A673 (cell line): ENCODE measurements around the gene PTGIS. TPM values are rescaled to one million over a fixed set of nuclear protein-coding genes. Genes with fewer than 3 reads are reported as not detected.
"Not testable (repeated sequence)": the region's sequence is repeated elsewhere in the genome, so short reads cannot be mapped to it uniquely, and the experiment has no call there.

ENCODE experiments used
- BruUV-seq: library from RNA; stranded (reverse); fragments of 400-500 nt; replicated peaks from 2 replicates; lab custom pipeline; 2021; lab: Mats Ljungman, UMichigan
- CTCF ChIA-PET: fragments of 300-600 bp; sonication (Branson Sonifier 250); formaldehyde crosslinking; loops from one replicate; lab custom pipeline; 2022; ENCODE audit warnings: antibody characterized with exemption; lab: Charles Lee
- POLR2A ChIA-PET: fragments of 300-600 bp; sonication (Branson Sonifier 250); formaldehyde crosslinking; loops from one replicate; lab custom pipeline; 2022; ENCODE audit warnings: antibody characterized with exemption; ENCODE audit not compliant: low non-redundant PET; lab: Charles Lee
- DNase-seq: peaks from one replicate; pipeline ENCODE4 v3.0.0-alpha.2; 2015; ENCODE audit warnings: low spot score
- H3K27ac ChIP-seq: fragments of 200-600 bp; sonication (generic); 2 replicates; pipeline ENCODE4 v1.5.1; 2016; ENCODE audit warnings: mixed run types, low read depth, mild to moderate bottlenecking, mixed read lengths, antibody characterized with exemption, low read length; ENCODE audit not compliant: poor library complexity, severe bottlenecking
- H3K27me3 ChIP-seq: fragments of 200-600 bp; sonication (generic); replicated peaks from 2 replicates; pipeline ENCODE4 v1.6.1; 2017; ENCODE audit warnings: mixed run types, low read depth, mild to moderate bottlenecking, mixed read lengths, antibody characterized with exemption, low read length; ENCODE audit not compliant: insufficient read depth, poor library complexity
- H3K36me3 ChIP-seq: fragments of 200-600 bp; sonication (generic); 2 replicates; pipeline ENCODE4 v1.6.1; 2016; ENCODE audit warnings: mixed run types, mild to moderate bottlenecking, mixed read lengths, antibody characterized with exemption, low read length; ENCODE audit not compliant: insufficient read depth, poor library complexity, severe bottlenecking
- H3K4me1 ChIP-seq: fragments of 200-600 bp; sonication (generic); 2 replicates; pipeline ENCODE4 v1.6.1; 2017; ENCODE audit warnings: mixed run types, mild to moderate bottlenecking, mixed read lengths, antibody characterized with exemption, low read length; ENCODE audit not compliant: insufficient read depth, poor library complexity, severe bottlenecking
- H3K4me3 ChIP-seq: fragments of 200-600 bp; sonication (generic); 2 replicates; pipeline ENCODE4 v1.5.1; 2016; ENCODE audit warnings: low read depth, mixed run types, mild to moderate bottlenecking, mixed read lengths, low read length; ENCODE audit not compliant: poor library complexity, severe bottlenecking
- H3K9me3 ChIP-seq: fragments of 200-600 bp; sonication (generic); 2 replicates; pipeline ENCODE4 v1.6.1; 2016; ENCODE audit warnings: mixed run types, low read depth, mild to moderate bottlenecking, mixed read lengths, antibody characterized with exemption, low read length; ENCODE audit not compliant: poor library complexity, severe bottlenecking
- EZH2 ChIP-seq: fragments of 200-600 bp; sonication (generic); IDR thresholded peaks from 2 replicates; pipeline ENCODE4 v1.6.1; 2017; ENCODE audit warnings: borderline replicate concordance, low read depth, mild to moderate bottlenecking, mixed read lengths, antibody characterized with exemption, low read length; ENCODE audit not compliant: poor library complexity, severe bottlenecking
- intact Hi-C: fragments of 100-400 bp; cut with micrococcal nuclease; formaldehyde crosslinking; loops from one replicate; pipeline ENCODE4 v1.10.0; 2022; ENCODE audit not compliant: unreplicated experiment
- total RNA-seq: library from RNA; stranded (reverse); gene quantifications from 2 replicates; pipeline ENCODE4 v1.2.3, GENCODE V29; 2021
- TF ChIP-seq, protein P1 (sequence below): fragments of 300-800, 200-600 bp; sonication (generic); conservative IDR thresholded peaks from 2 replicates; pipeline ENCODE4 v1.5.1; 2017; ENCODE audit warnings: low read depth, mild to moderate bottlenecking, antibody characterized with exemption, low read length, moderate library complexity, mixed read lengths

Gene PTGIS
- total RNA-seq, 1 experiment from 2014 or later: not detected

DNA sequence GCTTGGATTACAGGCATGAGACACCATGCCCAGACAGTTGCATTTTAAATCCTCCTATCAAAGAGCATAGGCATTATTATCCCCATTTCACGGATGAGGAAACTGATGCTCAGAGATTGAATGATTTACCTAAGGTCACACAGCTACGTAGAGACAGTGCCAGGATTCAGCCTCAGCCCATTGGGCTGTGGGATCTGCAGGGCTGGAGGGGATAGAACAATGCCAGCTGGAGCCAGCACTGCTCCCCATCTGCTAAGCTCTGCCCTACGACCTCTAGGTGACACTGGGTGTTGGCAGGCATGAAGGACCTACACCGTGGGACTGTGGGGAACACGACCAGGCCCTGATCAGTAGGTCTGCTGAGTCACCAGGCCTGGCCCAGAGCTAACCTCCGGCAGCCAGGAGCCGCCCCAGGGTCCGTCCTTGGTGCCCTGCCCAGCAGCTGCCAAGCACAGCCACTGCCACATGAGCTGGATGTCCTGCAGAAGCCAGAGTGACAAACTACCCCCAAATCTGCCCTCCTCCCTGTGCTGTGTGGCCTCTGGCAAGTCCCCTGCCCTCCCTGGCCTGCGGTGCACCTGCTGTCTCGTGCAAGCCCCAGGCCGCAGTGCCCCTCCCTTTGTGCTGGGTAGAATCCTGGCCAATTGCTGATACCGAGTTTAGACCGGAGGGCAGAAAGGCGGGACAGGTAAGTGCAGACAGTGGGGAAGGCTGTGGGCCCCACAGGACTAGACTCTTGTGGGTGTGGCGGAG is 47.6 kb upstream of the PTGIS start:
- POLR2A ChIA-PET: interaction anchor here (0.7 kb wide), 1 partner anchor 561 kb away, joined by 3 read pairs; no protein-coding TSS in a partner anchor
- DNase-seq: no peak
- CTCF ChIA-PET: interaction anchor here (0.9 kb wide), 1 partner anchor 259 kb away, joined by 3 read pairs; no protein-coding TSS in a partner anchor
- Histone ChIP-seq H3K27me3 (no peaks in the 10 kb centered on the region), H3K4me3 (no peak overlapping the region), H3K4me1 (no peaks in the 10 kb centered on the region), H3K9me3 (no peaks in the 10 kb centered on the region), H3K27ac (no peak overlapping the region), H3K36me3 (no peaks in the 10 kb centered on the region)
- intact Hi-C loops: no loop called here
- no TSS peak for BruUV-seq
- TF ChIP-seq, protein P1, sequence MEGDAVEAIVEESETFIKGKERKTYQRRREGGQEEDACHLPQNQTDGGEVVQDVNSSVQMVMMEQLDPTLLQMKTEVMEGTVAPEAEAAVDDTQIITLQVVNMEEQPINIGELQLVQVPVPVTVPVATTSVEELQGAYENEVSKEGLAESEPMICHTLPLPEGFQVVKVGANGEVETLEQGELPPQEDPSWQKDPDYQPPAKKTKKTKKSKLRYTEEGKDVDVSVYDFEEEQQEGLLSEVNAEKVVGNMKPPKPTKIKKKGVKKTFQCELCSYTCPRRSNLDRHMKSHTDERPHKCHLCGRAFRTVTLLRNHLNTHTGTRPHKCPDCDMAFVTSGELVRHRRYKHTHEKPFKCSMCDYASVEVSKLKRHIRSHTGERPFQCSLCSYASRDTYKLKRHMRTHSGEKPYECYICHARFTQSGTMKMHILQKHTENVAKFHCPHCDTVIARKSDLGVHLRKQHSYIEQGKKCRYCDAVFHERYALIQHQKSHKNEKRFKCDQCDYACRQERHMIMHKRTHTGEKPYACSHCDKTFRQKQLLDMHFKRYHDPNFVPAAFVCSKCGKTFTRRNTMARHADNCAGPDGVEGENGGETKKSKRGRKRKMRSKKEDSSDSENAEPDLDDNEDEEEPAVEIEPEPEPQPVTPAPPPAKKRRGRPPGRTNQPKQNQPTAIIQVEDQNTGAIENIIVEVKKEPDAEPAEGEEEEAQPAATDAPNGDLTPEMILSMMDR: no peak
- TF ChIP-seq EZH2: no peak

GRCh38 chr20:49615051-49615400 is 47.1 kb upstream of the PTGIS start:
- BruUV-seq, H3K4me3 ChIP-seq, intact Hi-C loops, H3K4me1 ChIP-seq, H3K27ac ChIP-seq, H3K27me3 ChIP-seq, H3K9me3 ChIP-seq, DNase-seq, H3K36me3 ChIP-seq: not testable (repeated sequence)
- POLR2A ChIA-PET: interaction anchor here (0.7 kb wide), 1 partner anchor 560 kb away, joined by 3 read pairs; no protein-coding TSS in a partner anchor
- CTCF ChIA-PET: interaction anchor here (0.9 kb wide), 1 partner anchor 259 kb away, joined by 3 read pairs; no protein-coding TSS in a partner anchor

- intact Hi-C loops: no loop called here
- Histone ChIP-seq H3K4me3 (no peak overlapping the region), H3K4me1 (no peaks in the 10 kb centered on the region), H3K27me3 (no peaks in the 10 kb centered on the region), H3K36me3 (no peaks in the 10 kb centered on the region), H3K9me3 (no peaks in the 10 kb centered on the region), H3K27ac (no peak overlapping the region)
- BruUV-seq: no TSS peak
- POLR2A ChIA-PET: interaction anchor here (0.7 kb wide), 1 partner anchor 560 kb away, joined by 3 read pairs; no protein-coding TSS in a partner anchor
- TF ChIP-seq EZH2: no peak
- TF ChIP-seq, protein P1: no peak
- CTCF ChIA-PET: no interaction called here
- no peak for DNase-seq
Measured at GRCh38 chr20:49614338-49615050, 46.6 kb upstream of the PTGIS start.
